HL-60 (cell line): ENCODE results near the gene SLC27A3.

Experiments used
- POLR2AphosphoS5 ChIP-seq: IDR thresholded peaks from 2 replicates; pipeline ENCODE4 v1.6.1; 2012; ENCODE audit warnings: low read depth
- TF ChIP-seq, protein P1 (sequence below): IDR thresholded peaks from one replicate; pipeline ENCODE4 v1.5.1; 2011; ENCODE audit warnings: low read length, control low read depth, inconsistent platforms; ENCODE audit not compliant: insufficient read depth
- TF ChIP-seq, protein P2 (sequence below): IDR thresholded peaks from 2 replicates; pipeline ENCODE4 v1.6.1; 2012; ENCODE audit warnings: low read depth; ENCODE audit not compliant: insufficient replicate concordance

DNA sequence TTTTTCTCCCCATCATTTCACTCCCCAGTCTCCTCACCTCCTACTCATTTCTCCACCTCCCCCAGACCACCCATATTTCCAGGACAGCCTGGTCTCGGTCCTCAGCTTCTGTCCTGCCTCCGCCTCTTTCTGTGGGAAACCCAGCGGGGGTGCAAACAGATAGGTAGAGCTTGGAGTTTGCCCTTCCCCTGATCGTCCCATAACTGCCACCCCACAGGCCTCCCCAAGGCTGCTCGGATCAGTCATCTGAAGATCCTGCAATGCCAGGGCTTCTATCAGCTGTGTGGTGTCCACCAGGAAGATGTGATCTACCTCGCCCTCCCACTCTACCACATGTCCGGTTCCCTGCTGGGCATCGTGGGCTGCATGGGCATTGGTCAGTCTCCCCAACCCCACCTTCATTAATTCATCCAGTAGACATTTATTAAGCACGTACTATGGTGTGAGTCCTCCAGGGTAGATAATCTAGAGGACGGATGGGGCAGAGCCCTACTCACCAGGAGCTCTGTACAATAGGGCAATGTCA, 1.7 kb downstream of the SLC27A3 start:
- TF ChIP-seq, protein P1, sequence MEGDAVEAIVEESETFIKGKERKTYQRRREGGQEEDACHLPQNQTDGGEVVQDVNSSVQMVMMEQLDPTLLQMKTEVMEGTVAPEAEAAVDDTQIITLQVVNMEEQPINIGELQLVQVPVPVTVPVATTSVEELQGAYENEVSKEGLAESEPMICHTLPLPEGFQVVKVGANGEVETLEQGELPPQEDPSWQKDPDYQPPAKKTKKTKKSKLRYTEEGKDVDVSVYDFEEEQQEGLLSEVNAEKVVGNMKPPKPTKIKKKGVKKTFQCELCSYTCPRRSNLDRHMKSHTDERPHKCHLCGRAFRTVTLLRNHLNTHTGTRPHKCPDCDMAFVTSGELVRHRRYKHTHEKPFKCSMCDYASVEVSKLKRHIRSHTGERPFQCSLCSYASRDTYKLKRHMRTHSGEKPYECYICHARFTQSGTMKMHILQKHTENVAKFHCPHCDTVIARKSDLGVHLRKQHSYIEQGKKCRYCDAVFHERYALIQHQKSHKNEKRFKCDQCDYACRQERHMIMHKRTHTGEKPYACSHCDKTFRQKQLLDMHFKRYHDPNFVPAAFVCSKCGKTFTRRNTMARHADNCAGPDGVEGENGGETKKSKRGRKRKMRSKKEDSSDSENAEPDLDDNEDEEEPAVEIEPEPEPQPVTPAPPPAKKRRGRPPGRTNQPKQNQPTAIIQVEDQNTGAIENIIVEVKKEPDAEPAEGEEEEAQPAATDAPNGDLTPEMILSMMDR, result no peak
- TF ChIP-seq, protein P2, sequence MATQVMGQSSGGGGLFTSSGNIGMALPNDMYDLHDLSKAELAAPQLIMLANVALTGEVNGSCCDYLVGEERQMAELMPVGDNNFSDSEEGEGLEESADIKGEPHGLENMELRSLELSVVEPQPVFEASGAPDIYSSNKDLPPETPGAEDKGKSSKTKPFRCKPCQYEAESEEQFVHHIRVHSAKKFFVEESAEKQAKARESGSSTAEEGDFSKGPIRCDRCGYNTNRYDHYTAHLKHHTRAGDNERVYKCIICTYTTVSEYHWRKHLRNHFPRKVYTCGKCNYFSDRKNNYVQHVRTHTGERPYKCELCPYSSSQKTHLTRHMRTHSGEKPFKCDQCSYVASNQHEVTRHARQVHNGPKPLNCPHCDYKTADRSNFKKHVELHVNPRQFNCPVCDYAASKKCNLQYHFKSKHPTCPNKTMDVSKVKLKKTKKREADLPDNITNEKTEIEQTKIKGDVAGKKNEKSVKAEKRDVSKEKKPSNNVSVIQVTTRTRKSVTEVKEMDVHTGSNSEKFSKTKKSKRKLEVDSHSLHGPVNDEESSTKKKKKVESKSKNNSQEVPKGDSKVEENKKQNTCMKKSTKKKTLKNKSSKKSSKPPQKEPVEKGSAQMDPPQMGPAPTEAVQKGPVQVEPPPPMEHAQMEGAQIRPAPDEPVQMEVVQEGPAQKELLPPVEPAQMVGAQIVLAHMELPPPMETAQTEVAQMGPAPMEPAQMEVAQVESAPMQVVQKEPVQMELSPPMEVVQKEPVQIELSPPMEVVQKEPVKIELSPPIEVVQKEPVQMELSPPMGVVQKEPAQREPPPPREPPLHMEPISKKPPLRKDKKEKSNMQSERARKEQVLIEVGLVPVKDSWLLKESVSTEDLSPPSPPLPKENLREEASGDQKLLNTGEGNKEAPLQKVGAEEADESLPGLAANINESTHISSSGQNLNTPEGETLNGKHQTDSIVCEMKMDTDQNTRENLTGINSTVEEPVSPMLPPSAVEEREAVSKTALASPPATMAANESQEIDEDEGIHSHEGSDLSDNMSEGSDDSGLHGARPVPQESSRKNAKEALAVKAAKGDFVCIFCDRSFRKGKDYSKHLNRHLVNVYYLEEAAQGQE, result no peak
- TF ChIP-seq POLR2AphosphoS5, result no peak
